ENCODE results near the gene OVCA2. TPM values are rescaled to one million over a fixed set of nuclear protein-coding genes. Genes with fewer than 3 reads are reported as not detected.
A peak's percentile ranks its signal among the peaks of the same experiment; 100 is the strongest.

The OVCA2 gene
- total RNA-seq, 2 experiments from 2014 or later, result 34.9 to 40.1 TPM

DNA sequence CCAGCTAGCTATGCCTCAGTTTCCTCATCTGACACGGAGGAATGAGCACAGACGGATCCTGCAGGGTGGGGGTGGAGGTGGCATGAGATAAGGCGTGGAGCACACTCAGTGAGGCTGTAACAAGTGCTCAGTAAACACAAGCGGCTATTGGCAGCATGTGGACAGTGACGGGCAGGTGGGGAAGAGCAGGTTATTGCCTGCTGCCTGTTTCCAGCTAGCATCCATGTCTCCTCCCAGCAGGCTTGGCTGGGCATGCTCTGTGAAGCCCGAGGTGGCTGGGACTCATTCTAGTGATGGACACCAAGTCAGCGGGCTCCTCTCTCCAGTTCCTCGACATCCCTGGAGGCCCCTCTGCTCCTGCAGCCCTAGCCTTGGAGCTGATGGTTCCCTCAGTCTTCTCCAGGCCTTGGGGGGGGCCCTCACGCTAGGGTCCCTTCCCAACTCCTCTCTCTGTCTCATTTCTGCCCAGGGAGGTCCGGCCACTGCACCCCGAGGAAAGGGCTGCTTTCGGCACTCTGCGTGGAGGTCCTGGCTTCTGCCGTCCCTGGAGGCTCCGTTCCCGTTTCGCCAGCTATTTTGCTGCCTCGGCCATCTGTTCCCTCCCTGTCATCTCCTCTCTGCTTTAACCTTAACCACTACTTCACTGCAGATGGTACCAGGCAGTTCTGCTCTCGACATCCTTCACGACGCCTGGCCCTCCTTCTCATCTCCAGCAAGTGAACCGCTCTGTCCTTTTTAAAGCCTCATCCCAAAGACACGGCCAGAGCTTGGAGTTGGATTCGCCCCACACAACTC lies 22.9 kb upstream of the OVCA2 start:
- Mint-ChIP-seq H3K4me1 (ENCODE audit: low read depth) (peaks cover 9% of the 10 kb centered on the region), H3K4me3 (no peak overlapping the region), H3K9me3 (ENCODE audit: insufficient read depth) (peaks cover 4% of the 10 kb centered on the region), H3K27ac (no peak overlapping the region), H3K36me3 (ENCODE audit: low read depth) (no peaks in the 10 kb centered on the region), H3K27me3 (ENCODE audit: low read depth) (peaks cover 33% of the 10 kb centered on the region)
- CTCF ChIA-PET, result interaction anchor here (1.5 kb wide), 1 partner anchor 34 kb away, joined by 3 read pairs; no protein-coding TSS in a partner anchor
- ATAC-seq (no peak), DNase-seq (no peak)
- POLR2A ChIA-PET, result no interaction called here

DNA sequence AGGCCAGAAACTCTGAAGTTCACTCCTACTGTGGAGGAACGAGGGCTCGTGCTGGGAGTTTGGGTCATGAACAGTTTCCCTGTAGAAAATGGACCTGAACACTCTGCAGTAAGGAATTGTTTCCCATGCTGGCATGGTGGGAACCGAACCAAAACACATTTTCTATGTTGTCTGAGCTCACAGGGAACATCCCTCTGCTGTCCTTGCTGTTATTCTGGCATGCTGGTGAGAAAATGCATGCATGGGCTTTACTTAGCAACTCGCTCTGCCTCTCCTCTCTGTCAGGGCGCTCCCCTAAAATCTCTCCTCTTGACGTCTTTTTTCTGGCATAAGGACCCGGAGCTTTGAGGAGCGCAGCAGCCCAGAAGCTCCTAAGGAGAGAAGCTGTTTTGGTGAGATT lies 22.1 kb upstream of the OVCA2 start:
- POLR2A ChIA-PET, result no interaction called here
- ATAC-seq (no peak), DNase-seq (no peak)
- peaks cover 12% of the 10 kb centered on the region for H3K4me1 Mint-ChIP-seq (ENCODE audit: low read depth)
- H3K4me3 Mint-ChIP-seq, result no peak overlapping the region
- CTCF ChIA-PET, result interaction anchor here (1.4 to 1.5 kb wide), 2 partner anchors 35 to 111 kb away, joined by 3 to 5 read pairs; no protein-coding TSS in a partner anchor
- peaks cover 36% of the 10 kb centered on the region for H3K27me3 Mint-ChIP-seq (ENCODE audit: low read depth)
- no peaks in the 10 kb centered on the region for H3K9me3 Mint-ChIP-seq (ENCODE audit: insufficient read depth)
- H3K27ac Mint-ChIP-seq, result no peak overlapping the region
- no peaks in the 10 kb centered on the region for H3K36me3 Mint-ChIP-seq (ENCODE audit: low read depth)

DNA sequence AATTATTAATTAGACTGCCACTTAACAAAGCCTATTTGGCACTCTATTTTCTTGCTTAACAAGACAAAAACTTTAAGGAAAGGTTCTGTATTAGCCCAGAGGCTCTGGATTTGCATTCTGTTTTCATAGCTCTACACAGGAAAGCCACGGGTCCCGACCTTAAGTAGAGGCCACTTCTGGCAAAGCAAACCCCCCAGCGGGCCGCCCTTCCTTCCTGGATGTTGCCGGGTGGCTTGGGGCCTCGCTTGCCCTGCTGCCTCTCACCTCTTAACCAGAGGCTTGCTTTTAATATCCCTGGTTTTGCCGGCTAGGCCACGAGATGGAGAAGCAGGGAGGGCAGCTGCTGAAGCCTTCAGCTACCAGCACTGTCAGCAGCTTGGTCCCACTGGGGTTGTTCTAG lies 21.1 kb upstream of the OVCA2 start:
- no peak for DNase-seq
- H3K9me3 Mint-ChIP-seq (ENCODE audit: insufficient read depth), result no peaks in the 10 kb centered on the region
- no peak for ATAC-seq
- POLR2A ChIA-PET, result interaction anchor here (0.5 kb wide), 2 partner anchors 98 to 213 kb away, joined by 3 read pairs; no protein-coding TSS in a partner anchor
- peaks cover 15% of the 10 kb centered on the region for H3K4me1 Mint-ChIP-seq (ENCODE audit: low read depth)
- no peak overlapping the region for H3K27ac Mint-ChIP-seq
- peaks cover 38% of the 10 kb centered on the region for H3K27me3 Mint-ChIP-seq (ENCODE audit: low read depth)
- no peaks in the 10 kb centered on the region for H3K36me3 Mint-ChIP-seq (ENCODE audit: low read depth)
- no peak overlapping the region for H3K4me3 Mint-ChIP-seq
- CTCF ChIA-PET, result interaction anchor here (0.8 to 1.5 kb wide), 3 partner anchors 36 to 395 kb away, joined by 3 to 5 read pairs (median 3); no protein-coding TSS in a partner anchor

DNA sequence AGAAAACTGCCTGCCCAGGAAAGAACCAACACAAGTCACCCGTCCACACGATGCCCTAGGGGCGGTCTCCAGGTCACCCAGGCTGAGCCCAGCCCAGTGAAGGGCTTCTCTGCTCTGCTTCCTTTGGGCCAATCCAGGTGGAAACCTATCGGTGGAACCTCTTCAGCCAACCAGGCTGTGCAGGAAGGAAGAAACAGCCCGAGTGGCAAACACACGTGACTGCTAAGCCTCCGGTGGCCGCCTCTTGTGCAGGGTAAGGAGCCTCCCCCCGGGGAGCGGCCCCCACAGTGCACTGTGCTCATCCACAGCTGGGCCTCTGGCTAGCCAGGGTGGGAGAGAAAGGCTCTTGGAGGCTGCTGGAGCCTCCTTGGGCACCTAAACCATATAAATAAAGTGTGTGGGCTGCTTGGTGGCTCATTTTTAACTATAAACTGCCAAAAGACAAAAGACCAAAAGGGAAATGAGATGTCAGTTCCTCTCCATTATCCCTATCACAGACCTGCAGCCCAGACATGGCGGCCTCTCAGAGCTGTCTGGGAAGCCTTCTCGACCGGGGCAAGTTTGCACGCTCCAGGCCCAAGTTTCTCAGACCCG lies 19.1 kb upstream of the OVCA2 start:
- Mint-ChIP-seq H3K4me3 (no peak overlapping the region), H3K4me1 (ENCODE audit: low read depth) (peaks cover 21% of the 10 kb centered on the region), H3K27ac (no peak overlapping the region), H3K27me3 (ENCODE audit: low read depth) (peaks cover 54% of the 10 kb centered on the region), H3K9me3 (ENCODE audit: insufficient read depth) (no peaks in the 10 kb centered on the region), H3K36me3 (ENCODE audit: low read depth) (peaks cover 2% of the 10 kb centered on the region)
- ATAC-seq, result no peak
- ChIA-PET POLR2A (no interaction called here), CTCF (no interaction called here)
- no peak for DNase-seq

DNA sequence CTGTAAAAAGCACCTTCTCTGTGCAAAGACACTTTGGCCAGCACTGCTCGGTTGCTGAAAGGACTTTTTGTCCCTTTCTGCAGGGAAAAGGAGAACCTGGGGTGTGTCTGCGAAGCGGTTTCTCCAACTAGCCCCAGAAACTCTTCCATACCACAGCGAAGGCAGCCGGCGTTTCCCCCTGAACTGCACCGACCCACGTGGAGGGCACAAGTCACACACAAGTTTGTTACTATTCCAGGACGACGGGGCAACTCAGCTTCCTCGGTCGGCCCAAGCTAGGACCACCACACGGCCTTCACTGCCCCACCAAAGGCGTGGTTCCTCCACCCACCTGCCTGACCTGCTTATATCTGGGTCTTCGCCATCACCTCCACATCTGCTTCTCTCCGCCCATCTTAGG lies 18.6 kb upstream of the OVCA2 start:
- peaks cover 59% of the 10 kb centered on the region for H3K27me3 Mint-ChIP-seq (ENCODE audit: low read depth)
- no peaks in the 10 kb centered on the region for H3K9me3 Mint-ChIP-seq (ENCODE audit: insufficient read depth)
- H3K27ac Mint-ChIP-seq, result no peak overlapping the region
- peaks cover 2% of the 10 kb centered on the region for H3K36me3 Mint-ChIP-seq (ENCODE audit: low read depth)
- no peak for DNase-seq
- H3K4me1 Mint-ChIP-seq (ENCODE audit: low read depth), result peaks cover 21% of the 10 kb centered on the region
- CTCF ChIA-PET, result no interaction called here
- POLR2A ChIA-PET, result no interaction called here
- H3K4me3 Mint-ChIP-seq, result no peak overlapping the region
- ATAC-seq, result no peak

DNA sequence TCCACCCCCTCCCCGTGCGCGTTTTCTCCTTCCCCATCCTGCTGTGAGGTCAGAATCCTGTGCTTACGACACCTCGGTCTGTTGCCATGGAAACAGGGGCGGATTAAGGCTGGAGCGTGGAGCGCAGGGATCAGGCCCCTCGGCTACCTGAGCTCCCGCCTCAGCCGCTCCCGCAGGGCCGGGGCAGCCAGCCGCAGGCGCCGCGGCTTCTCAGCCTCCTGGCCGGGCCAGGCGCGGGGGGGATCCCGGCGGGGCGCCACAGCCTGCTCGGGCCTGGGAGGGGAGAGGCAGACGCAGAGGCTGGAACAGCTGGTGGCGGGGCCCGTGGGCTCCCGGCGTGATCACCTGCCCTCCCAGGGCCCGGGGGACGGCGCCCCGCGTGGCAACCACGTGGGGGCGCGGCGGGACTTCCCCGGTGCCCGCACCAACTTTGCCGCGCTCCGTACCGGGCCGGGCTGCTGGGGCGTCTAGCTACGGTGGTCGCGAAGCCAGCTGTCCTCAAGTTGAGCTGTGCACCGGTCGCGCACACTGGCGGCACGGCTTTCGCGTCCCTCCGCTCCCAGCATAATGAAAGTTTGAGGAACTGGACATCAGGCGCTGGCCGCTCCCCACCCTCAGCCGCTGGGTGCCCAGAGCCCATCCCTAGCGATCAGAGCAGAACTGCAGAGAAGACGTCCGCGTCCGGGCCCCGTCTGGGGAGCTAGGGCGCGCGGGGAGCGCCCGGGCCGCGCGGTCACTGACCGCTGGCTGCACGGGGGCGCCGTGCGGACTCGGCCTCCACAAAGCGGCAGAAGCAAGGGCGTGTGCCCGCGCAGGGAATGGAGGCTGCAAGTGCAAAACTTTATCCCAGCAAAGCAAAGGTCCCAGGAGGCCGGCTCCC lies 17.9 kb upstream of the OVCA2 start:
- ATAC-seq, result no peak
- peaks cover 66% of the 10 kb centered on the region for H3K27me3 Mint-ChIP-seq (ENCODE audit: low read depth)
- H3K4me1 Mint-ChIP-seq (ENCODE audit: low read depth), result peaks cover 21% of the 10 kb centered on the region
- peaks cover 2% of the 10 kb centered on the region for H3K36me3 Mint-ChIP-seq (ENCODE audit: low read depth)
- POLR2A ChIA-PET, result no interaction called here
- H3K4me3 Mint-ChIP-seq, result peak overlapping the region; percentile 55
- peak; percentile 34 for DNase-seq
- CTCF ChIA-PET, result interaction anchor here (0.7 to 1.6 kb wide), 3 partner anchors 115 to 358 kb away, joined by 3 to 4 read pairs (median 4); no protein-coding TSS in a partner anchor
- no peak overlapping the region for H3K27ac Mint-ChIP-seq
- no peaks in the 10 kb centered on the region for H3K9me3 Mint-ChIP-seq (ENCODE audit: insufficient read depth)

DNA sequence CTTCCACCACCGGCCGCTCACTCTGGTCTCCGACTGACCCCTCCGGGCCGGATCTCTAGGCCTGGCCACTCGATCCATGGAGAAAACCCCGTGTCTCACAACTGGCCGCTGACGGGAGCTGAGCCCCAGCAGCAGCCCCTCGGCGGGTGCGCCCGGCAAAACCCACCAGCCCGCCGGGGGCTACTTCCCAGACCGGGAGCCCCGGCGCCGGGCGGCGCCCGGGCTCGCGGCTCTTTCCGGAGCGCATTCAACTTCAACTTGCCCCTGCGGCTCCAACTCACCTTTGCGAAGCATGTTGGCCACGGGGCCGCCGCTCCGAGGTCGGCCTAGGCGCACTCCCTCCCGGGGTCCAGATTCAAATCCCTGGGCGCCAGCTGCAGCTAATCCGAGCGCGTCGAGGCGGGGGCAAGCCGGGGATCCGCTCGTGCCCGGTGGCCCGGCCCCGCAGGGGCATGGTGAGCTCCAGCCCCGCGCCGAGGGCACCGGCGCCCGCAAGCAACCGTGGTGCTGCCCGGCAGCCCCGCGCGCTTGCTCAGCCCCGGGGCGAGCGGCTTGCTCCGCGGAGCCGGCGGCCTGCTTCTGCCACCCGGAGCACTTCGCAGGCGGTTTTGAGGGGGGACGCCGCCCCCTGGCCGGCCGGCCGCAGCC lies 17.1 kb upstream of the OVCA2 start:
- Mint-ChIP-seq H3K4me1 (ENCODE audit: low read depth) (peaks cover 23% of the 10 kb centered on the region), H3K4me3 (peak overlapping the region; percentile 28)
- peak; percentile 35 for ATAC-seq

DNA sequence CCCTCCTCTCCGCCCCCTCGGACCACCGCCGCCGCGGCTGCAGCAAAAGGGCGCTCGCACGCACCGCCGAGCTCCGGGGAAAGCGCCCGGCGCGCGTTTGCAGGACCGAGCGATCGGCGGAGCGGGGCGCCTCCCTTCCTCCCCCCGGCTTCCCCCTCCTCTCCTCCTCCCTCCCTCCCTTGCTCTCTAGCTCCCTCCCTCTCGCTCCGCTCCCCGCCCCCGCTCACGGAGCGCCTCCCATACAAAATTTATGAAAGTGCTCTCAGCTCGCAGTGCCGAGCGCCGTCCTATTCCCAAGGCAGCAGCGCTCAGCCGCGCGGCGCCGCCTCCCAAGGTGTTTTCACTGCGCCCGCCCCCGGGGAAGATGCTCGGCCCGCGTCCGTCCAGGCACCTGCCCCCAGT lies 16.6 kb upstream of the OVCA2 start, which contains the start of gene RTN4RL1:
Gene RTN4RL1 (minus strand): TSS at position 115 of the 402 bp plus-strand sequence. CDS start 469 bp downstream, outside the sequence.
- CTCF ChIA-PET, result interaction anchor here (0.9 to 1.7 kb wide), 5 partner anchors 29 to 144 kb away, joined by 3 to 21 read pairs (median 4); partner anchors contain the start of gene HIC1
- peaks cover 25% of the 10 kb centered on the region for H3K4me1 Mint-ChIP-seq (ENCODE audit: low read depth)
- peaks cover 2% of the 10 kb centered on the region for H3K36me3 Mint-ChIP-seq (ENCODE audit: low read depth)
- no peaks in the 10 kb centered on the region for H3K9me3 Mint-ChIP-seq (ENCODE audit: insufficient read depth)
- DNase-seq (peak; percentile 80), ATAC-seq (peak; percentile 38)
- peaks cover 58% of the 10 kb centered on the region for H3K27me3 Mint-ChIP-seq (ENCODE audit: low read depth)
- H3K27ac Mint-ChIP-seq, result no peak within 1 kb of the TSS
- POLR2A ChIA-PET, result no interaction called here
- H3K4me3 Mint-ChIP-seq, result peak within 1 kb of the TSS; percentile 66

More for the DNA sequence above, 17.1 kb upstream of the OVCA2 start:
- POLR2A ChIA-PET, result no interaction called here
- CTCF ChIA-PET, result interaction anchor here (0.7 to 1.7 kb wide), 5 partner anchors 51 to 358 kb away, joined by 3 to 21 read pairs (median 4); no protein-coding TSS in a partner anchor
- H3K27me3 Mint-ChIP-seq (ENCODE audit: low read depth), result peaks cover 63% of the 10 kb centered on the region
- H3K27ac Mint-ChIP-seq, result no peak overlapping the region
- no peak for DNase-seq
- no peaks in the 10 kb centered on the region for H3K9me3 Mint-ChIP-seq (ENCODE audit: insufficient read depth)
- peaks cover 2% of the 10 kb centered on the region for H3K36me3 Mint-ChIP-seq (ENCODE audit: low read depth)

DNA sequence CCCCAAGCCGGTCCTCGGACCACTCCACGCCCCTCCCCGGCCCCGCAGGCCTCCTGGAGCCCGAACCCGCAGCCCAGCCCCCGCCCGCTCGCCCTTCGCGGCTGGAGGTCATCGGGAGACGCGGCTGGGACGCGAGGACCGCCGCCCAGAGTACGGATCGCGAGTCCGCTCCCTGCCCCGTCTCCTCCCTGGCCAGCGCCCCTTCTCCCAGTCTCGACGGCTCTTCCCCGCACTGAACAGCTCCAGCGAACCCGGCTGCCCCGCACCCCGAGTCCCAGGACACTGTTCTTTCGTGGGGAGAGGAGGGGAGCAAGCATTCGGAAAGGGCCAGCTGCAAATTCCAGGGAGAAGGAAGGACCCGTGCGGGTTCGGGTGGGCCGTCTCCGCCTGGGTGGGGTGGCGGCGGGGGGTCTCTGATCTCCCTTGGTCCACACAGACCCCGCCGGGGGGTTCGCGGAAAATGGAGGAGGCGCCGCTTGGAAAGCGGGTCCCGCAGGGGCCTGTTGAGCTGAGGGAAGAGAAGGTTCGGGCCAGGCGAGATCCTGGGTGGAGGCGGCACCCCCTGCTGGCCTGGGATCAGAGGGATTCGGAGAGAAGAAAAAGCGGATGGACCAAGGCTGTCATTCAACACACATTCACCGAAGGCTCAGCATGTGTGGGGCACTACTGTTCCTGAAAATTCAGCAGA lies 16.1 kb upstream of the OVCA2 start:
- POLR2A ChIA-PET, result no interaction called here
- H3K27ac Mint-ChIP-seq, result no peak overlapping the region
- H3K27me3 Mint-ChIP-seq (ENCODE audit: low read depth), result peaks cover 55% of the 10 kb centered on the region

DNA sequence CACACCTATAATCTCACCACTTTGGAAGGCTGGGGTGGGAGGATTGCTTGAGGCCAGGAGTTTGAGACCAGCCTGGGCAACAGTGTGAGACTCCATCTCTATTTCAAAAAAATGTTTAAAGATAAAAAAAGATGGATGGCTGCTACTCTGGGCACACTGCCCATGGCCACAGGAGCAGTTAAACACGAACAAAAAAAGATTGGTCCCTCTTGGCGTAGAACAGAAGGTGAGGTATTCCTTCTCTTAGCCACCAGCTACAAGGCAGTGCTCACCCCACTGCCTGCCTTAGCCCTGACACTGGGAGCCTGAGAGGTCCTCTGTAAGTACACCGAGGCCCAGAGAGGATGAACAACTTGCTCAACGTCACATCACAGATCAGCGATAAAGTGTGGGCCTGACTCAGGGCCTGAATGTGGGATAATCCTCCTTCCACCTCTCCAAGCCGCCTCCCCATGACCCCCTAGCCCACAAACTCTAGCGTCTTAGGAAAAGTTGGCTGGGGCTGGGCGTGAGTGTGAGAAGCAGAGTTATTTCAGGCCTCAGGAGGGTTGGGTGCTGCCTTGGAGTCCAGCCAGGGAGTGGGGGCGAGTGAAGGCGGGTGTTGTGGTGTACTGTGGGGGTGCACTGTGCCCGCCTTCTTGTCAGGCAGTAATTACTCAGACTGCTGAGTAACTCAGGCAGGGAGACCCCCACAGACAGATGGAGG lies 14.1 kb upstream of the OVCA2 start:
- peaks cover 2% of the 10 kb centered on the region for H3K36me3 Mint-ChIP-seq (ENCODE audit: low read depth)
- DNase-seq, result no peak
- H3K4me1 Mint-ChIP-seq (ENCODE audit: low read depth), result peaks cover 30% of the 10 kb centered on the region
- no peak overlapping the region for H3K27ac Mint-ChIP-seq
- H3K9me3 Mint-ChIP-seq (ENCODE audit: insufficient read depth), result no peaks in the 10 kb centered on the region
- CTCF ChIA-PET, result no interaction called here
- peaks cover 46% of the 10 kb centered on the region for H3K27me3 Mint-ChIP-seq (ENCODE audit: low read depth)
- no peak overlapping the region for H3K4me3 Mint-ChIP-seq
- POLR2A ChIA-PET, result no interaction called here
- no peak for ATAC-seq

More for the DNA sequence above, 16.1 kb upstream of the OVCA2 start:
- no peak for ATAC-seq
- peaks cover 2% of the 10 kb centered on the region for H3K36me3 Mint-ChIP-seq (ENCODE audit: low read depth)
- H3K4me3 Mint-ChIP-seq, result peak overlapping the region; percentile 66
- CTCF ChIA-PET, result interaction anchor here (0.9 to 1.7 kb wide), 6 partner anchors 29 to 145 kb away, joined by 3 to 21 read pairs (median 4); partner anchors contain the start of gene HIC1
- peaks cover 30% of the 10 kb centered on the region for H3K4me1 Mint-ChIP-seq (ENCODE audit: low read depth)
- H3K9me3 Mint-ChIP-seq (ENCODE audit: insufficient read depth), result no peaks in the 10 kb centered on the region
- peak; percentile 41 for DNase-seq

Data from activated CD8-positive, alpha-beta T cell treated with anti-CD3 and anti-CD28 coated beads, Interleukin-2, amount 10 ng/mL, durations not matched to agents 7 days and 5 days (primary cell).